Activated naive CD8-positive, alpha-beta T cell treated with anti-CD3 and anti-CD28 coated beads for 36 hours (primary cell): Measurements from ENCODE around the gene PCDH1. TPM values are rescaled to one million over a fixed set of nuclear protein-coding genes. Genes with fewer than 3 reads are reported as not detected.
"Not testable (repeated sequence)": the region's sequence is repeated elsewhere in the genome, so short reads cannot be mapped to it uniquely, and the experiment has no call there.

ENCODE experiments used
- DNase-seq: peaks from one replicate; pipeline ENCODE4 v3.0.0; 2021
- H3K27ac Mint-ChIP-seq: one replicate; pipeline ENCODE4 v1.8.0; 2022; ENCODE audit warnings: mild to moderate bottlenecking, moderate library complexity, mixed read lengths
- H3K27me3 Mint-ChIP-seq: one replicate; pipeline ENCODE4 v1.8.0; 2022; ENCODE audit warnings: mild to moderate bottlenecking, mixed read lengths
- H3K36me3 Mint-ChIP-seq: one replicate; pipeline ENCODE4 v1.8.0; 2021; ENCODE audit warnings: mild to moderate bottlenecking, mixed read lengths
- H3K4me1 Mint-ChIP-seq: one replicate; pipeline ENCODE4 v1.8.0; 2021; ENCODE audit warnings: mixed read lengths
- H3K4me3 Mint-ChIP-seq: one replicate; pipeline ENCODE4 v1.8.0; 2022; ENCODE audit warnings: mild to moderate bottlenecking, moderate library complexity, mixed read lengths
- H3K9me3 Mint-ChIP-seq: one replicate; pipeline ENCODE4 v1.8.0; 2022; ENCODE audit warnings: mixed read lengths
- total RNA-seq, 2 experiments: library from RNA; stranded (reverse); gene quantifications; one replicate each; pipeline ENCODE4 v1.2.3, GENCODE V29; 2021

PCDH1 gene
- total RNA-seq, 2 experiments from 2014 or later: not detected

DNA sequence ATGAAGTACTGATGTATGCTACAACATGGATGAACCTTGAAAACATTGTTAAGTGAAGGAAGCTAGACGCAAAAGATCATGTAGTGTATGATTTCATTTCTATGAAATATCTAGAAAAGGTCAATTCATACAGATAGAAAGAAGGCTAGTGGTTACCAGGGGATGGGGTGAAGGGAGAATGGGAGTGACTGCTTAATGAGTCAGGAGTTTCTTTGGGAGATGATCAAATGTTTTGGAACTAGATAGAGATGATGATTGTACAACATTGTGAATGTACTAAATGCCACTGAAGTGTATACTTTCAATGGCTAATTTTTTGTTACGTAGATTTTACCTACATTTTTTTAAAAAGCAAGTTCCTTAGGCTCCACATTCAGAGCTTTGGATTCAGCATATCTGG is 30.6 kb upstream of the PCDH1 start:
- peaks cover 22% of the 10 kb centered on the region for H3K27me3 Mint-ChIP-seq
- no peak for DNase-seq
- H3K9me3 Mint-ChIP-seq: no peaks in the 10 kb centered on the region
- H3K4me3 Mint-ChIP-seq: no peak overlapping the region
- H3K4me1 Mint-ChIP-seq: peaks cover 6% of the 10 kb centered on the region
- no peaks in the 10 kb centered on the region for H3K36me3 Mint-ChIP-seq
- no peak overlapping the region for H3K27ac Mint-ChIP-seq

DNA sequence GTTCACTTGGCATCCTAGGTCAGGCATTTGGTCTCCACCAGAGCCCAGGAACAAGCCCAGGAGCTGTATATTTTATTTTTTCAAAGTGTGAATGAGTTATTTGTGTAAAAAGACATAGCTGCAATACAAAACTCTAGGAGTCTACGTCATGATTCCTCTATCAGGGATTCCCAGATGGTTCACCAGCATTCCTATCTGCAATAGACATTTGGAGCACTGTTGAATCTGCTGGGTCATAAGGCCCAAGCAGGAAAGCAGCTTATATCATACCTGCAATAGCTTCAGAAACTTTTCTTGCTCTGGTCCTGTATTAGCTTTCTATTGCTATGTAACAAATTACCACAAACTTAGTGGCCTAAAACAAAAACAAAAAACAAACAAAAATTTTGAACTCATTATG is 28.8 kb upstream of the PCDH1 start:
- Mint-ChIP-seq H3K27me3 (peaks cover 9% of the 10 kb centered on the region), H3K4me3 (no peak overlapping the region), H3K9me3 (no peaks in the 10 kb centered on the region), H3K27ac (no peak overlapping the region), H3K4me1 (peaks cover 2% of the 10 kb centered on the region), H3K36me3 (no peaks in the 10 kb centered on the region)
- no peak for DNase-seq

DNA sequence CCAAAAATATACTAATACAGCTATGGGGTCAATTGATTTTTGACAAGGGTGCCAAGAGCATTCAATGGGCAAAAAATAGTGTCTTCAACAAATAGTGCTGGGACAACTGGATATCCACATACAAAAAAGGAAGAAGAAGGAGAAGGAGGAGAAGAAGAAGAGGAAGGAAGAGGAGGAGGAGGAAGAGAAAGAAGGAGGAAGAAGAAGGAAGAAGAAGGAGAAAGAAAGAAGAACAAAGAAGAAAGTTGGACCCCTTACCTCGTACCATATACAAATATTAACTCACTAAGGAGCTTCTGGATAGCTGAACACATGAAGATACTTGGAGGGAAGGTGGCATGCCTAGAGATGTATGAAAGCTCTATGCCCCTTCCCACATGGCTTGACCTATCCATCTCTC is 28.3 kb upstream of the PCDH1 start:
- no peaks in the 10 kb centered on the region for H3K36me3 Mint-ChIP-seq
- H3K4me1 Mint-ChIP-seq: peaks cover 2% of the 10 kb centered on the region
- H3K9me3 Mint-ChIP-seq: no peaks in the 10 kb centered on the region
- H3K27ac Mint-ChIP-seq: no peak overlapping the region
- peaks cover 13% of the 10 kb centered on the region for H3K27me3 Mint-ChIP-seq
- no peak overlapping the region for H3K4me3 Mint-ChIP-seq
- DNase-seq: no peak

DNA sequence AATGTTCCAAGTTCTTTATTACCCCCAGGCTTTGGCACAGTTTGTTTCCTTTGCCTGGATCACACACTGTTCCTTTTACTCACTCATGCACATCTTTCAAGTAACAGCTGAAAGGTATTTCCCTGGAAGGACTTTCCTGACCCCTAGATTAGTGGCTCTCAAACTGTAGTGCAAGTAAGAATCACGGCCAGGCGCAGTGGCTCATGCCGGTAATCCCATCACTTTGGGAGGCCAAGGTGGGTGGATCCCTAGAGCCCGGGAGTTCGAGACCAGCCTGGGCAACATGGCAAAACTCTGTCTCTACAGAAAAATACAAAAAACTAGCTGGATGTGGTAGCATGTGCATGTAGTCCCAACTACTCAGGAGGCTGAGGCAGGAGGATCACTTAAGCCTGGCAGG is 26.3 kb upstream of the PCDH1 start:
- H3K36me3 Mint-ChIP-seq: no peaks in the 10 kb centered on the region
- H3K4me3 Mint-ChIP-seq: no peak overlapping the region
- peaks cover 17% of the 10 kb centered on the region for H3K27me3 Mint-ChIP-seq
- no peak overlapping the region for H3K27ac Mint-ChIP-seq
- peaks cover 2% of the 10 kb centered on the region for H3K4me1 Mint-ChIP-seq
- no peaks in the 10 kb centered on the region for H3K9me3 Mint-ChIP-seq
- no peak for DNase-seq

DNA sequence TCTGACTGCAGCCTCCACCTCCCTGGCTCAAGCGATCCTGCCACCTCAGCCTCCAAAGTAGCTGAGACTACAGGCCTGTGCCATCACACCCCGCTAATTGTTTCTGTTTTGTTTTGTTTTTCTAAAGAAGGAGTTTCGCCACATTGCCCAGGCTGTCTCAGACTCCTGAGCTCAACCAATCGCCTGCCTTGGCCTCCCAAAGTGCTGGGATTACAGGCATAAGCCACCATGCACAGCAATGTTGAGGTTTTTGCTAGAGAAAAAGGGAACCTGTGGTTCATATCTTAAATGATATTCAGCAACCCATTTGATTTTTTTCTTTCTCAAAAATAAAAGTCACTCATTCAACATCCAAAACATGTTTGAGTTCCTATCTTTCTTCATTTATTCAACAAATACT is 25.1 kb upstream of the PCDH1 start:
- Mint-ChIP-seq H3K4me1 (no peaks in the 10 kb centered on the region), H3K9me3 (no peaks in the 10 kb centered on the region), H3K36me3 (no peaks in the 10 kb centered on the region), H3K27me3 (peaks cover 14% of the 10 kb centered on the region), H3K27ac (no peak overlapping the region), H3K4me3 (no peak overlapping the region)
- no peak for DNase-seq

DNA sequence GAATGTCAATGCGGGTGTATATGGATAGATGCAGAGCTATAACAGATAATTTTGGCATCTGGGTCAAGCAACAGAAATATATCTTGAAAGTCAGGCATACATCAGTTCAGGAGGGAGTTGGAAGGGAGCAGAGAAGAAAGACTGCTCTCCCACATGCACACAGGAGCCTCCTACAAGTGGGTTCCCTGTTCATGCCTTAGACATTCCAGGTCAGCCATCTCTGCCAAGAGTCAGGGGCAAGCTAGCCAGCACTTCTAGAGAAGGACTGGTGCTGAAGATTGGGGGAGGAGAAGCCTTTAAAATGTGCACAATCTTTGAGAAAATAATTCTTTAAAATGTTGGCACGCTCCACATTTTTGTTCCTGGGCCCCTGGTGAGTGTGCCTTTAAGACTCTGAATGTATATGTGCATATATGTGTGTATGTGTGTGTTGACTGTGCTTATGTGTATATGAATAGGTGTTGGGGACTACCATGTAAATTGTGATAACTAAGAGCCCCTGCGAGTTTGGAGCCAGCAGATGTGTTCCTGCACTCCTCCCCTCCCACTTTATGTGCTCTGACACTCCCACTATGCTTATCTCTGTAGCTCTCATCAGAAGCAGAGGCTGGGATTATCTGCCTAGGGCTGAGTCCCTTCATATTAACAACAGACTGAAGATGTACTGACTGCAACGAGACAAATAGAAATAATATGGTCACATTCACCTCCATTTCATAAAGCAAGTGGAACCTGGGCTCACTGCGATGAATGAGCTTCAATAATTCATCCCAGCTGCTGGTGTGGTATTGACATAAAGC is 24.0 kb upstream of the PCDH1 start:
- H3K9me3 Mint-ChIP-seq: no peaks in the 10 kb centered on the region
- no peaks in the 10 kb centered on the region for H3K4me1 Mint-ChIP-seq
- H3K4me3 Mint-ChIP-seq: no peak overlapping the region
- H3K27me3 Mint-ChIP-seq: peaks cover 14% of the 10 kb centered on the region
- no peak overlapping the region for H3K27ac Mint-ChIP-seq
- DNase-seq: no peak
- no peaks in the 10 kb centered on the region for H3K36me3 Mint-ChIP-seq

DNA sequence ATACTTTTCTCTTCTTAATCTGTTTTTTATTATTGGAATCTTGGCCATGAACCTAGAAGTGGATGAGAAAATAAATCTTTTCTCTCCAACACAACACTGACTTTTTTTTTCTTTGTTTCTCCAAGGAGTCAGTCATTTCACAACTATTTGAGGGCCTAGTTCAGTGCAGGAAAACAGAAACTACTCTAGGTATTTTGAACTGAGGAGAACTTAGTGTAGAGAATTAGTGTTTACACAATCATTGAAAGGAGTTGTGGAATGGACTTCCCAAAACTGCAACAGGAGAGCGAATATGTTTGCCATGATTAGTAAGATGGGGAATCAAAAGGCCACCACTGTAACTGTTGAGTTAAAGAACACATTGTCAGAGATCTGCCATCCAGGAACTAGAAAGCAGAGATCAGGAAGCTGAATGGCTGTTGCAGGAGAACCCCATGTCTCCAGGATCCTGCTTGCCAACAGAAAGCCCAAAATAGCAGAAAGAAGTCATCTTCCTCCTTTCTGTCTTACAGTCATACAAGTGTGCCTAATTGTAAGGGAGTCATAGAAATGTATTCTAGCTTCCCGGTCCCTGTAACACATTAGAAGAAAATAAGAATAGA is 20.3 kb upstream of the PCDH1 start:
- DNase-seq: no peak
- peaks cover 17% of the 10 kb centered on the region for H3K27me3 Mint-ChIP-seq
- no peak overlapping the region for H3K27ac Mint-ChIP-seq
- H3K36me3 Mint-ChIP-seq: no peaks in the 10 kb centered on the region
- no peaks in the 10 kb centered on the region for H3K4me1 Mint-ChIP-seq
- no peaks in the 10 kb centered on the region for H3K9me3 Mint-ChIP-seq
- no peak overlapping the region for H3K4me3 Mint-ChIP-seq

DNA sequence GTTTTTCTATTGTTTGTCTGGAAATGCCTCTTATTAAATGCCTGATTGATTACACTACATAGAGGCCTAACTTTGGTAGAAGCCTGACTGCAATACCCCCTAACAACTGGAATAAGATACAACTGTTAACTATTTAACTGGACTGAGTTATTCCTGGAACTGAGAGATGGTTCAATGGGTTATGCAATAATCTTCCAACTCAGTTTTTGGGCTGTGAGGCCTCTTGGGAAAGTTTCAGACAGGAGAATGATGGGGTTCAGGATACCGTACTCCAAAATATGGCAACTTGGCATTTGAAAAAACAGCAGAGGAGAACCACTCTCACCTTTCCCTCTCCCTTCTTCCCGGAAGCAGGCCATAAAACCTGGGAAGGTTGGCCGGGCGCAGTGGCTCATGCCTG is 19.2 kb upstream of the PCDH1 start:
- Mint-ChIP-seq H3K27me3 (peaks cover 14% of the 10 kb centered on the region), H3K4me3 (no peak overlapping the region), H3K36me3 (no peaks in the 10 kb centered on the region), H3K9me3 (no peaks in the 10 kb centered on the region), H3K27ac (no peak overlapping the region), H3K4me1 (no peaks in the 10 kb centered on the region)
- no peak for DNase-seq

DNA sequence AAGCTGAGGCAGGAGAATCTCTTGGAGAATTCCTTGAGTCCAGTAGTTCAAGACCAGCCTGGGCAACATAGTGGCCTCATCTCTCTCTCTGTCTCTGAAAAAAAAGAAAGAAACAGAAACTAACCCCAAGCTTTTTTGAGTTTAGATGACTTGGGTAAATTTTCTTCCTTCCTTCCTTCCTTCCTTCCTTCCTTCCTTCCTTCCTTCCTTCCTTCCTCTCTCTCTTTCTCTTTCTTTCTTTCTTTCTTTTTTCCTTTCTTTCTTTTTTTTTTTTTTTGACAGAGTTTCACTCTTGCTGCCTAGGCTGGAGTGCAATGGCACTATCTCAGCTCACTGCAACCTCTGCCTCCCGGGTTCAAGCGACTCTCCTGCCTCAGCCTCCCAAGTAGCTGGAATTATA is 12.2 kb upstream of the PCDH1 start:
- not testable (repeated sequence) for H3K9me3 Mint-ChIP-seq

DNA sequence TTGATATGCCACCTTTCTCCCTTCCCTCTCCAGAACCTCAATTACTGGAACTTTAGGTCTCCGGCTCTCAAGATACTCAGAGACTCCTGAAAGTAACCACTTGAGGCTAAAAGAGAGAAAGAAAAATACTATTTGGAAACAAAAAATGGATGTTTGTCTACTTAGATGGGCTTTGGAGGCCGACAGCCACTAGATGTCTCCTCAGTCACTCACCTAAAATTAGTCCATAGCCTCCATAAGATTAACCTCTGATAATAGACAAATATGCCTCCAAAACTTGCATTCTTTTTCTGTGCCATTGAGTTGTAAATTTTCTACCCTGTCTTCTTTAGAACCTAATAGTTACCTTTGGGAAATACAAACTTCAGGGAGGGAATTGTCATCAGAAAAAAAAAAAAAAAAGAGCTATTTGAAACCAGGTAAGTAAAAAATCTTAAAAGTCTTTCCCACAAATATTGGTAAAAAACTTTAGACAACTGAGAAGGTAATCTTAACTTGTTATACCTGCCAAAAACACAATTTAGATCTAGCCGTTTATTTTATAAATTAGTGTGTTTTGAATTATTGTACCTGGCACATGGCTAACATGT is 11.2 kb upstream of the PCDH1 start:
- no peak for DNase-seq
- Mint-ChIP-seq H3K27ac (no peak overlapping the region), H3K27me3 (peaks cover 38% of the 10 kb centered on the region), H3K4me3 (no peak overlapping the region), H3K9me3 (no peaks in the 10 kb centered on the region), H3K4me1 (no peaks in the 10 kb centered on the region), H3K36me3 (no peaks in the 10 kb centered on the region)

More for the DNA sequence above, 12.2 kb upstream of the PCDH1 start:
- DNase-seq, H3K4me3 Mint-ChIP-seq, H3K27ac Mint-ChIP-seq, H3K4me1 Mint-ChIP-seq, H3K36me3 Mint-ChIP-seq: not testable (repeated sequence)
- H3K27me3 Mint-ChIP-seq: peaks cover 27% of the 10 kb centered on the region

DNA sequence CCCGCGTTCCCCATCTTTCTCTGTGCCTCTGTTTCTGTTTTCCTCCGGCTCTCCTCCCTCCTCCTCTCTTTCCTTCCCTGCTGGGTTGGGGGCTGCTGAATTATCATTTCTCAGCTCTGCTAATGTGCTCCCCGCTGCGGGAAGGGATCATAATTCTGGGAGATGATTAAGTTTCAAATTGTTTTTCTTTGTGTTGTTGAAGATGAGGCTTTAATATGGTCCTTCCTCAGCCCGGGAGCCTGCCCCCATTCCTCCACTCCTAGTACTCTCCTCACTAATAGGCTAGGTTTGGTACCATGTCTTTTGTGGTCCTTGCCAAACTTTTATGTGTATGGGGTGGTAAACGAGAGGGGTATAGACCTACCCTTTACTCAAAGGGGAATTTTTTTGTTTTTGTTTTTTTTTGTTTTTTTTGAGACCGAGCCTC is 5.7 kb upstream of the PCDH1 start:
- H3K27ac Mint-ChIP-seq: no peak overlapping the region
- H3K27me3 Mint-ChIP-seq: peaks cover 70% of the 10 kb centered on the region
- H3K9me3 Mint-ChIP-seq: no peaks in the 10 kb centered on the region
- H3K36me3 Mint-ChIP-seq: no peaks in the 10 kb centered on the region
- no peak overlapping the region for H3K4me3 Mint-ChIP-seq
- no peak for DNase-seq
- peaks cover 9% of the 10 kb centered on the region for H3K4me1 Mint-ChIP-seq

DNA sequence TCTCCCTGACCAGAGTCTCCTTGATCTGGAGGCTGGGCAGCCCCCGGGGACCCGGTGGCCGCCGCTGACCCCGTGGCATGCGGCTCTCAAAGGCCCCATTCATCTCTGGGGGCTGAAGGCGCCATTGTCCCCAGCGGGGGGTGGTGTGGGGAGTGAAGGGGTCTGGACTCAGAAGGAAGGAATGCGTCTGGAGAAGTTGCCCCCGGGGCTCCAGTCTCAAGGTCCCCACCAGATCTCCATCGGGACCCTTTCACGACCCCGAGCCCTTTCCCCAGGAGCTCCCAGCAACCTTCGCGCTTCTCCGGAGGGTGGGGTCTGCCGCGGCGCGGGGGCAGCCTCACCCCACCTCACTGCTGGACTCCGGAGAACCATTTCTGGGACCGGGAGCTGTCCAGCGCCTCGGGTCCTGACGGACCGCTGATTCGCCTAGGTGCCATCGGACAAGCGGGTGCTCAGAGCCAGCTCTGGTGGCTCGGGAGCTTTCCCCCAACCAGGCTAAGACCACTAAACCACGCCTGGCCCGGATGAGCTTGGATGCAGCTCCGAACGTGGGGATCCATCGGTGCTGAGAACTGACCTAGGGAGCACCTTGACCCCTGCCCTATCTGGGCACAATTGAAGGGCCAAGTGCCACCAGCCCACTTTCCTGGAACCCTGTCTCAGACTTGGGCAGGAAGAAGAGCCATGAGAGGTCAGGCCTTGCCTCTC is 5.1 kb upstream of the PCDH1 start:
- peaks cover 11% of the 10 kb centered on the region for H3K4me1 Mint-ChIP-seq
- no peak for DNase-seq
- no peak overlapping the region for H3K27ac Mint-ChIP-seq
- H3K9me3 Mint-ChIP-seq: no peaks in the 10 kb centered on the region
- H3K4me3 Mint-ChIP-seq: no peak overlapping the region
- peaks cover 75% of the 10 kb centered on the region for H3K27me3 Mint-ChIP-seq
- no peaks in the 10 kb centered on the region for H3K36me3 Mint-ChIP-seq

DNA sequence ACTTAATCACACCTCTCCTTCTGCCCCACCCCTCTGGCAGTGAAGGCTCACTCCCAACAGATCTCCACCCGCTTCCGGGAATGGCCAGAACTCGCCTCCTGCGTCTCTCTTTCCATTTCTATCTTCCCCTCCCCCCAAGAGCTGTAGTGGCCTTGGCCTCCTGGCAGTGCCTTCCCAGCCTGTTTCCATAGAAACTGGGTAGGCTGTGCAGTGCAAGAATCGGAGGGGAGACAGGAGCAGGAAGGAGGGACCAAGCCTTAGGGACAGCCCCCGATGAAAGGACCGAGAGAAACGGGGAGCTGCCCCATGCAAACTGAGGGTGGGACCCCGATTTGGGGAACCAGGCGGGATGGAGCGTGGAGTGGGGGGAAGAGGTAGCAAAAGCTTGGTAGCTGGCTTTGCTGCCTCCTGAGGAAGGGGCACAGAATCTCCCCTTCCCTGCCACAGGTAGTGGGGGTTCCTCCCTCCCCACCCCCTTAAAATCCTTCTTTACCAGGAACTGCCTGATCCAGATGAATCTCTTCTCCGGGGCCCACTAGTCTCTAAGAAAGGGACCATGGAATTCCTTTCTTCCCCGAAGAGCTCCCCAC is 4.5 kb upstream of the PCDH1 start:
- Mint-ChIP-seq H3K27ac (no peak overlapping the region), H3K4me1 (peaks cover 11% of the 10 kb centered on the region), H3K36me3 (no peaks in the 10 kb centered on the region), H3K27me3 (peaks cover 78% of the 10 kb centered on the region), H3K4me3 (no peak overlapping the region), H3K9me3 (no peaks in the 10 kb centered on the region)
- no peak for DNase-seq

DNA sequence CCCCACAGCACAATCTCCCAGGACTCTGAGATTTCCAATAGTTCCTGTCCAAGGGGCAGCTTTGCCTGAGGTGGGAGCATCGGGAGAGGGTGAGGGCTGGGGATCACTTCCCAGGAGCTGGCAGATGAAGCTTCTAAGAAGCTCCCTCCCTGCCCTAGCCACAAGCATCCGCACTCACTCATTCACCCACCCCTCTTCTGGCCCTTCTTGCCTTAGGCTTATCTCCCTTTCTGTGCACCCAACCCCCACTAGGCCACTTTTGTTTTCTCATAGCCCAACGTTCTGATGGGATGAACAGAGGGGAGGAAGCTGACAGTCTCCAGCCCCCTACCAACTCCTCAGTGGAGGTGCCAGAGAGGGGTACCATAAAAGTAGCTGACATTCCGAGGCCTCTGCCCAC is 3.7 kb upstream of the PCDH1 start:
- Mint-ChIP-seq H3K27me3 (peaks cover 87% of the 10 kb centered on the region), H3K36me3 (no peaks in the 10 kb centered on the region), H3K4me1 (peaks cover 18% of the 10 kb centered on the region), H3K9me3 (no peaks in the 10 kb centered on the region), H3K4me3 (no peak overlapping the region), H3K27ac (no peak overlapping the region)
- DNase-seq: no peak
